HG03378 (cell line): Measurements from ENCODE around the gene KLF5.

Experiments used
- ATAC-seq: cut with Tn5 transposase; IDR thresholded peaks from one replicate; pipeline ENCODE4 v1.9.1; 2021; ENCODE audit warnings: mild to moderate bottlenecking, moderate library complexity; ENCODE audit not compliant: unreplicated experiment

Gene KLF5

GRCh38 chr13:73059460-73060250 is 850 bp downstream of the KLF5 start:
- peak; percentile 31 for ATAC-seq

- ATAC-seq = no peak
Measured at GRCh38 chr13:73060251-73061160, 1.7 kb downstream of the KLF5 start.

GRCh38 chr13:73061473-73061872 is 2.7 kb downstream of the KLF5 start:
- ATAC-seq = no peak

GRCh38 chr13:73061876-73062275 is 3.1 kb downstream of the KLF5 start:
- no peak for ATAC-seq

GRCh38 chr13:73062468-73062867 is 3.7 kb downstream of the KLF5 start:
- no peak for ATAC-seq

- no peak for ATAC-seq
Measured at GRCh38 chr13:73063166-73063565, 4.4 kb downstream of the KLF5 start.

- no peak for ATAC-seq
Measured at GRCh38 chr13:73065036-73065435, 6.2 kb downstream of the KLF5 start.

GRCh38 chr13:73065665-73066340 is 7.0 kb downstream of the KLF5 start:
- ATAC-seq = no peak

- no peak for ATAC-seq
Measured at GRCh38 chr13:73069206-73069805, 10.5 kb downstream of the KLF5 start.

- no peak for ATAC-seq
Measured at GRCh38 chr13:73070451-73071098, 11.8 kb downstream of the KLF5 start.

- ATAC-seq = no peak
Measured at GRCh38 chr13:73072239-73072900, 13.6 kb downstream of the KLF5 start.

- no peak for ATAC-seq
Measured at GRCh38 chr13:73073050-73073449, 14.2 kb downstream of the KLF5 start.

GRCh38 chr13:73074014-73074413 is 15.2 kb downstream of the KLF5 start:
- peak; percentile 81 for ATAC-seq

GRCh38 chr13:73074926-73075325 is 16.1 kb downstream of the KLF5 start:
- ATAC-seq = no peak

- ATAC-seq = no peak
Measured at GRCh38 chr13:73075546-73075945, 16.7 kb downstream of the KLF5 start.

GRCh38 chr13:73075954-73076353 is 17.1 kb downstream of the KLF5 start:
- ATAC-seq = no peak

GRCh38 chr13:73077865-73078264 is 19.1 kb downstream of the KLF5 start:
- no peak for ATAC-seq

- ATAC-seq = no peak
Measured at GRCh38 chr13:73079359-73079758, 20.6 kb downstream of the KLF5 start.

- ATAC-seq = no peak
Measured at GRCh38 chr13:73081256-73081915, 22.6 kb downstream of the KLF5 start.
